Right kidney (tissue), 1 donor: ENCODE results near the gene MRS2.
"Not testable (repeated sequence)": the region's sequence is repeated elsewhere in the genome, so short reads cannot be mapped to it uniquely, and the experiment has no call there.

Experiments
- DNase-seq: peaks from one replicate; pipeline ENCODE4 v3.0.0-alpha.2; 2016

The MRS2 gene

DNA sequence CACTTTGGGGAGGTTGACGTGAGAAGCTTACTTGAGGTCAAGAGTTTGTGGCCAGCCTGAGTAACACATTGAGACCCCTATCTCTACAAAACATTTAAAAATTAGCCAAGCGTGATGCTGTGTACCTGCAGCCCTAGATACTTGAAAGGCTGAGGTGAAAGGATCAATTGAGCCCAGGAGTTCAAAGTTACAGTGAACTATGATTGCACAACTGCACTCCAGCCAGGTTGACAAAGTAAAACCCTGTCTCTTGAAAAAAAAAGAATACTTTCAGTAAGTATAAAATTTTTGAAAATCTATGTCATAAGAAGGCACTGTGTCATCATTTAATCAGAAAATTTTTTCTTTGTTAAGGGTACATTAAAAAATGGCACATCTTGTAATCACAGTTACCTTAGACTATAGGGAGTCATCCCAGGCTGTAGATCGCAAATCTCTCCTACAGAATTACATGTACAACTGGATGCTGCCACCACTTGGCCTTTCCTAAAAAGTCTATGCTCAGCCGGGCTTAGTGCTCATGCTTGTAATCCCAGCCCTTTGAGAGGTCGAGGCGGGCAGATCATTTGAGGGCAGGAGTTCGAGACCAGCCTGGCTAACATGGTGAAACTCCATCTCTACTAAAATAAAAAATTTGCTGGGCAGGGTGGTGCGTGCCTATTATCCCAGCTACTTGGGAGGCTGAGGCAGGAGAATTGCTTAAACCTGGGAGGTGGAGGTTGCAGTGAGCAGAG lies 17.0 kb upstream of the MRS2 start:
- no peak for DNase-seq

DNA sequence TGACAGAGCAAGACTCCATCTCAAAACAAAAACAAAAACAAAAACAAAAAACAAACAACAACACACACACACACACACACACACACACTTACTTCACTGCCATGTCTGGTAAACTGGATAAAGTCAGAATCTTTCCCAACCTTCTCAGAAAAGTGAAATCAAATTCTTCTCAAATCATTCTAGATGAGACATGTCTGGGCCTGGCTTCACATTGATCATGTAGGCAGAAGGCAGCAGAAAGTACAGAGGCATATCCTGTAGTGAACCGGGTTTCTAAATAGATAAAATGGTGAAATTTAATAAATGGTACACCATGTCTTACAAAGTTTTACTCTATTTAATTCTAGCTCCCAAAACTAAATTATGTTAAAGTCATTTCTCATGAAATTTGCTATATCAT lies 14.9 kb upstream of the MRS2 start:
- DNase-seq = no peak

DNA sequence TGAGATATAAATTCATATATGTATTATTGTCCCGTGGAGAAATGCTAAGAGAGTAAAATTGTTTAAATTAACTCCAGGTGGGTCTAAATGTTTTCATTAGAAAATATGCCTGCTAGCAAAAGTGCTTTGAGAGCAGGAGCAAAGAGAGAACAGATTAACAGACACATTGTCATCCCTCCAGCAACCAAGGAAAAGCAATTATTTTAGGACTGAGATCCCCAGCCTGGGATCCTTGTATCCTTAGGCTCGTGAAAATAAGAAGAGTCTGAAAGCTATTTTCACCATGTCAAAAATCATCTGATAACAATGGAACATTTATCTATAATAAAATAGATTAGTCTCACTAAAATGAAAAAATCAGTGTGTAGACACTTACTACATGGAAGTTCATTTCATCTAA lies 11.5 kb upstream of the MRS2 start:
- no peak for DNase-seq

DNA sequence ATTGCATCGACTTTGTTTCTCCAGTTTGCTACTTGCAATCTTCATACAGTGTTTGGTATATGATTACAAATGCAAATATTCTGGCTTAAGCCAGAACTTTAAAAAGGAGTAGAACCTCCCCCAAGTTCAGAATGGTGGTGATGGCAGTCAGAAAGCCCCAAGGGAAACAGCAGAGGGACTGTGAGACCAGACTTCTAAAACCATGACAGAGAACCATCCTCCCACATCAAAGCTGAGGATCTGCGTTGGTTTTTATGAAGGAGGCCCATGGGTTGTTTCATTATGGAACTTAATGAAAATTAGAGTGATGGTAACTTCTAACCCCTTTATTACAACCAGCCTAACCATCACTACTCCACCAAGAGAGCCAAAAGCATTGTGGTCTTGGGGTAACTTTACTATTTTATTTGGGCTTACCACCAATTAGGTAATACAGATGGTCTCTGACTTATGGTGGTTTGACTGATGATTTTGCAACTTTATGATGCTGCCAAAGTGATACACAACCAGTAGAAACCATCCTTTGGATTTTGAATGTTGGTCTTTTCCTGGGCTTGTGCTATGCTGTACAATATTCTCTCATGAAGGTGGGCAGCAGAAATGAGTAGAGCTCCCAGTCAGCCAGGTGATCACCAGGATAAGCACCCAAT lies 10.9 kb upstream of the MRS2 start:
- DNase-seq = no peak

DNA sequence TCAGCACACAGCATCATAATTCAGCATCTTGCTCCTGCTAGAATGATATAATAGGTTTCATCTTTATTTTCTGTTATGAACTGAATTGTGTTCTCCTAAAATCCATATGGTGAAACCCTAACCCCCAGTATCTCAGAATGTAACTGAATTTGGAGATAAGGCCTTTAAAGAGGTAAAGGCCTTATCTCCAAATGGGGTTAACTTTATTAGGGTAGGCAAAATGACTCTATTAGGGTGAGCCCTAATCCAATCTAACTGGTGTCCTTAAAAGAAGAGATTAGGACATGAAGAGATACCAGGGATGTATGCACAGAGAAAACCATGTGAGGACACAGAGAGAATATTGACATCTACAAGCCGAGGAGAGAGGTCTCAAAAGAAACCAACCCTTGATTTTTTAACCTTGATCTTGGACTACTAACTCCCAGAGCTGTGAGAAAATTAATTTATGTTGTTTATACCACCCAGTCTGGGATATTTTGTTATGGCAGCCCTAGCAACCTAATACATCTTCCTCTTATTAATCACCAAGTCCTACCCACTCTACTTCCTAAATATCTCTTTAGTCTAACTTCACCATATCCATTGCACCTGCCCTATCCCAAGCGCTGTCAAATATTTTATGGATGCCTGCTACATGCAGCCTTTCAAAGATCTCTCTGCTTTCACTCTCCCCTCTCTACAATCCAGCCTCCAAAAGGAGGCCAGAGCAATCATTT lies 8.5 kb upstream of the MRS2 start:
- DNase-seq = no peak

DNA sequence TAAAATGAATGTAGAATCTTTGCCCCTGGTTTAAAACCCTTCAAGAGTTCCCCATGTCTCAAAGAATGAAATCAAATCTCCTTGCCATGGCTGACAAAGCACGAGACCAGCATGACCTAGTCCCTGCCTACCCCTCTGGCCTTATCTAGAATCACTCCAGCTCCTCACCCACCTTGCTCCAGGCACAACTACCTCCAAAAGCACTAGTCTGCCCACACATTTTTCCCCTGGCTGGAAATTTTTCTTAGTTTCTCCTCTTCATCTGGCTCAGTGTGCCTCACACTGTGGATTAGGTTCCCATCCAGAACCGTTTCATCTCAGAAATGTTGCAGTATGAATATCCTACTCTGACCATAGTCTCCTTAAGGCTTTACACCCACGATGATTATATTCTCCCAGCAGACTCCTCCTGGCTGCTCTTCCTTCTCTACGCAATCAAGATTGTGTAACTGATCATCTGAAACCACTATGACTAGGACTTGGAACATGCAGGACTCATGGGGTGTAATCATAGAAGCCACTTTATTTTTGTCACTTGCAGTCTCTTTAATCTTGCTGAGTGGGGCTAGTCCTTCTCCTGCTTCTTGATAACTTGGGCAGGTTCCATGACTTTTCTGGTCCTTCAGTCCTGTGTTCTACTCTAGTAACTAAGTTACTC lies 7.8 kb upstream of the MRS2 start:
- DNase-seq = no peak

DNA sequence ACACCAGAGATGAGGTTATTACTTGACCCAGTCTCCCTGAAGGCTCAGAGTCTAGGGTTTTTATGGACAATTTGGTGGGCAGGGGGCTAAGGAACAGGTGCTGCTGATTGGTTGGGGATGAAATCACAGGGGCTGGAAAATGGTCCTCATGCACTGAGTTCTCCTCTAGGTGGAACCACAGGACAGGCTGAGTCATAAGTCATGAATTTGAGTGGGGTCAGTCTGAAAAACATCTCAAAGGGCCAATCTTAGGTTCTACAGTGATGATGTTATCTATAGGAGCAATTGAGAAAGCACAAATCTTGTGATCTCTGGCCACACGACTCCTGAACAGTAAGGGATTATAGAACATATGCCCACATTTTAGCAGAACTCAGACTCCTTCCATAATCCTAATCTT lies 5.9 kb upstream of the MRS2 start:
- no peak for DNase-seq

DNA sequence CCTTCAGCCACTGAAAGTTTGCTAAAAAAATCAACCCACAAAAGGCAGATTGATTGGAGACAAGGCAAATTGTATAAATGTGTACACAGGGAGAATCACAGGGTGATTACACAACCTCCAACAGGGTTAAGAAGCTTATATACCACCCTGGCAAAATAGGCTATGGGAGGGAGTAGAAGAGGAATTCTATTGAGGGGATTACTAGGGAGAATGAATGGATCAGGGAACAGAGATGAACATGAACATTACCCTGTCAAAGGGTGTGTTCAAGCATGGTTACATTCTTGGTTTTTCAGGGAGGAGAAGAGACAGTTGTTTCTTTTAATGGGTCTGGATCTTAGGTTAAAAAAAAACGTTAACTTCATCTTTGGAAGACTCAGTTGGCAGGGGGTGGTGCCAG lies 5.1 kb upstream of the MRS2 start:
- no peak for DNase-seq

DNA sequence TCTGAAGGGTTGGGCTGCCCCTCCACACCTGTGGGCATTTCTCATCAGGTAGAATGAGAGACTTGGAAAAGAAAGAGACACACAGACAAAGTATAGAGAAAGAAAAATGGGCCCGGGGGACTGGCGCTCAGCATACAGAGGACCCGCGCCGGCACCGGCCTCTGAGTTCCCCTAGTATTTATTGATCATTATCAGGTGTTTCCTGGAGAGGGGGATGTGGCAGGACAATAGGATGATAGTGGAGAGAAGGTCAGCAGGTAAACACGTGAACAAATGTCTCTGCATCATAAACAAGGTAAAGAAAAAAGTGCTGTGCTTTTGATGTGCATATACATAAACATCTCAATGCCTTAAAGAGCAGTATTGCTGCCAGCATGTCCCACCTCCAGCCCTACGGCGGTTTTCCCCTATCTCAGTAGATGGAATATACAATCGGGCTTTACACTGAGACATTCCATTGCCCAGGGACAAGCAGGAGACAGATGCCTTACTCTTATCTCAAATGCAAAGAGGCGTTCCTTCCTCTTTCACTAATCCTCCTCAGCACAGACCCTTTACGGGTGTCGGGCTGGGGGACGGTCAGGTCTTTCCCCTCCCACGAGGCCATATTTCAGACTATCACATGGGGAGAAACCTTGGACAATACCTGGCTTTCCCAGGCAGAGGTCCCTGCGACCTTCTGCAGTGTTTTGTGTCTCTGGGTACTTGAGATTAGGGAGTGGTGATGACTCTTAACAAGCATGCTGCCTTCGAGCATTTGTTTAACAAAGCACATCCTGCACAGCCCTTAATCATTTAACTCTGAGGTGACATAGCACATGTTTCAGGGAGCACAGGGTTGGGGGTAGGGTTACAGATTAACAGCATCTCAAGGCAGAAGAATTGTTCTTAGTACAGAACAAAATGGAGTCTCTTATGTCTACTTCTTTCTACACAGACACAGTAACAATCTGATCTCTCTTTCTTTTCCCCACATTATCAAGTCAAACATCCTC lies 2.4 kb upstream of the MRS2 start:
- not testable (repeated sequence) for DNase-seq

DNA sequence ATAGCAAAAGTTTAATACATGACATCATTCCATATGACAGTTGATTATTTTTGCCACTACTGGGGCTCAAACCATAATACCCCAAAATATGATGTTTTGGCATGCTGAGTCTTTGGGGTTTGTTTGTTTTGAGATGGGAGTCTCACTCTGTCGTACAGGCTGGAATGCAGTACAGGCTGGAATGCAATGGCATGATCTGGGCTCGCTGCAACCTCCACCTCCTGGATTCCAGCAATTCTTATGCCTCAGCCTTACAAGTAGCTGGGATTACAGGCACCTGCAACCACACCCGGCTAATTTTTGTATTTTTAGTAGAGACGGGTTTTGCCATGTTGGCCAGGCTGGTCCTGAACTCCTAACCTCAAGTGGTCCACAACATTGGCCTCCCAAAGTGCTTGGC lies 1.3 kb upstream of the MRS2 start:
- no peak for DNase-seq

DNA sequence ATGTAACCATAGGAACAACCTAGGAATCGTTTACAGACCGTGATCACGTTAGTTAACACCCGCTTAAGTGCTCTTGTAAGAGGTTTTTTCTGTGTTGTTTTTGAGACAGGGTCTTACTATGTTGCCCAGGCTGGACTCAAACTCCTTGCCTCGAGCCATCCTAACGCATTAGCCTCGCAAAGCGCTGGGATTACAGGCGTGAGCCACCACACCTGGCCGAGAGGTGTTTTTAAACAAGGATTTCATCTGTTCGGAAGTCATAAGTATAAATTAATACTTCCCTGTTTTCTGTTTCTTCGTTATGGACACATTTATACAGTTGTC lies 727 bp downstream of the MRS2 start:
- no peak for DNase-seq

DNA sequence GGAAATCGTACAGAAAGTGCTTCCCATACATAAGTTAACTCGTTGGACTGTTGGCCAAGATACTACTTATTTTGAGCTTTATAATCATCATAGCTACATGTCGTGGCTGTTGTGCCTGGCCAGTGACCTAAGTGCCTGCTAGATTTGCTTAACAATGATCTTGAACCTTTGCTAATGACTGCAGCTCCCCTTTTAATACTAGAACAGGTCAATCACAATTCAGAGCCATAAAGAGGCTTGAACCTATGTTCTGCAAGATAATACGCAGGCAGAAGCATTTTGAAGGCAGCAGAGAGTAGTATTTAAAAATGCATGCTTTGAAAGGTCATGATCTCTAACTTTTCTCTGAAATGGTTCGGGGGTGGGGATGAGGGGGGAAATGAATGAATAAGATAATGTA lies 2.5 kb downstream of the MRS2 start:
- no peak for DNase-seq

DNA sequence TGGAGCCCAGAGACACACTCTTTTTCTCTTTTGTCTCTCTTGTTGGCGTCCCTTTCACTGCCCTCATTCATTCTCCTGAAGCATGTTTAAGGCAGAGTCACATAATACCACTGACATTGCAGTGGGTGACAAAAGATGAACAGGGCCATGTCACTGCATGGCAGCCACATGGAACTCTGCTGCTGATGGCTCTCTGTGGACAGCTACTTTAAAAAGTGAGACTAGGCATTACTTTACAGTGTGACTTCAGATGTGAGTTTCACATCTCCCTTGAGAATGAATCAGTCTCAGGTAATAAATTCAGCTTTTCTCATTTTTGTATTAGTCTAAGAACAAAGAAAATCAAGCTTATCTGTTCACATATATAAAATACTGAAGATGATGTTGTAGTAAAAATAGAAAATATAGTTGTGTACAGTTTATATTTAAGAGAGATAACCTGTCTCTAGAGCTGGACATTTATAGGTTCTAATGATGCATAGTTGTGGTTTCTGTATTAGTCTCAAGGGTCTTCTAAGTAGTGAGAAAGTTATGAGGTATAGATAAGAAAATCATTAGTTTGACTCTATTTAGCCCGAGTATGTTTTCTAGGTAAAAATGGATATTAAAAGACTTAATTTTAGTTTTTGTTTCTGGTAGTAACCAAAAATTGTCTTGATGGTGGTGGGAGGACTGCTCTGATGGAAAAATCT lies 6.1 kb downstream of the MRS2 start:
- no peak for DNase-seq

DNA sequence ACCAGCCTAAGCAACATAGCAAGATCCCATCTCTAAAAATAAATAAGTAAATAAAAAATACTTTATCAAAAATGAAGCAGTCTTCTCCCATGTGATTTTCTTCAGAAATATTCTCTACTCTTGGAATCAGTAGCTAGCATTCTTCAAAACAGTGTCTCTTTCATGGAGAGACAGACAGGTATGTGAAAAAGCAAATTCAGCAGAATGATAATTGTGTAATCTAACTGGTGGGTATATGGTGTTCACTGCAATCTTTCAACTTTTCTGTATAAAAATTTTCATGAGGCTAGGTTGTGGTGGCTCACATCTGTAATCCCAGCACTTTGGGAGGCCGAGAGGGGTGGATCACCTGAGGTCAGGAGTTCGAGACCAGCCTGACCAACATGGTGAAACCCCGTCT lies 7.9 kb downstream of the MRS2 start:
- DNase-seq = no peak

DNA sequence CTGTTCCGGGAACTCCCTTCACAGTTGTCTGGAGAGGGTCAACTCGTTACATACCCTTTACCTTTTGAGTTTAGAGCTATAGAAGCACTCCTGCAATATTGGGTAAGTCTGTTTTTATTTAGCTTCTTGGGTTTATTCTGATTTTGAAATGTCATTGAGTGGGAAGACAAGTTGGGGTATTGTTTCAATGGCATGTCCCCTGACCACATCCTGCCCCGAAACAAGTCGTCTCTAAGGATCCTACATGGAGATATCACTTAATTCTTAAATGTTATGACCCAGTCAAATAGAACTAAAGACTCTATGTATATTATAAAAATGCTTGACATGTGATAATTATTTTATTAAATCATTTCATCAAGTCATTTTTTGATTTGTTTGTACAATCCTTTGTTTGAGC lies 9.6 kb downstream of the MRS2 start:
- no peak for DNase-seq

DNA sequence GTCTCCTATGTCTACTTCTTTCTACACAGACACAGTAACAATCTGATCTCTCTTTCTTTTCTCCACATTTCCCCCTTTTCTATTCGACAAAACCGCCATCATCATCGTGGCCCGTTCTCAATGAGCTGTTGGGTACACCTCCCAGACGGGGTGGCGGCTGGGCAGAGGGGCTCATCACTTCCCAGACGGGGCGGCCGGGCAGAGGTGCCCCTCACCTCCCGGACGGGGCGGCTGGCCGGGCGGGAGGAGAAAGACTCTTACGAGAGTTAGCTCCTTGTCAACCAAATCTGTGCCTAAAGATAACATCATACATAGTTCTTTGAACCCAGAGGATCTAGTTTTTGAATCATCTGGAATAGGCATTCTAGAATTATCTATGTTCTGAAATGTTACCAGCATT lies 11.8 kb downstream of the MRS2 start:
- DNase-seq = not testable (repeated sequence)

DNA sequence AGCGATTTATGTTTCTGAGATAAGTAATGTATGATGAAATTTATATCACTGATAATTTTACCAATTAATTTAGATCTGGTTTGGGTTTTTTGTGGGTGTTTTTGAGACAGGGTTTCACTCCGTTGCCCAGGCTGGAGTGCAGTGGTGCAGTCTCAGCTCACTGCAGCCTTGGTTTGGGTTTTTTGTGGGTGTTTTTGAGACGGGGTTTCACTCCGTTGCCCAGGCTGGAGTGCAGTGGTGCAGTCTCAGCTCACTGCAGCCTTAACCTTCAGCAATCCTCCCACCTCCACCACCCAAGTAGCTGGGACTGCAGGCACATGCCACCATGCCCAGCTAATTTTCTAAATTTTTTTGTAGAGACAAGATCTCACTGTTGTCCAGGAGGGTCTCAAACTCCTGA lies 13.0 kb downstream of the MRS2 start:
- no peak for DNase-seq

DNA sequence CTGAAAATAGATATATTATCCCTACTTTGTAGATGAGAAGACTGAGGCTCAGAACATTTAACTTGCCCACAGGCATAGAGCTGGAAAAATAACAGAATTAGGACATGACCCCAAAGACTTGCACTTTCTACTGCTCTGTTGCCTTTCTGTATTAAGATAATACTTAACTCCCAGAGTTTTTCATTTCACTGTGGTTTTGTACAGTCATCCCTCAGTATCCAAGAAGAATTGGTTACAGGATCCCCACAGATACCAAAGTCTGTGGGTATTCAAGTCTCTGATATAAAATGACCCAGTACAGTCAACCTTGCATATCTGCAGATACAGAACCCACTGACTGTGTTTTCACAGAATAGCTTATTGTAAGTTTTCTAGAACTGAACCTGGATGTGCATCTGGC lies 16.8 kb downstream of the MRS2 start:
- DNase-seq = no peak

DNA sequence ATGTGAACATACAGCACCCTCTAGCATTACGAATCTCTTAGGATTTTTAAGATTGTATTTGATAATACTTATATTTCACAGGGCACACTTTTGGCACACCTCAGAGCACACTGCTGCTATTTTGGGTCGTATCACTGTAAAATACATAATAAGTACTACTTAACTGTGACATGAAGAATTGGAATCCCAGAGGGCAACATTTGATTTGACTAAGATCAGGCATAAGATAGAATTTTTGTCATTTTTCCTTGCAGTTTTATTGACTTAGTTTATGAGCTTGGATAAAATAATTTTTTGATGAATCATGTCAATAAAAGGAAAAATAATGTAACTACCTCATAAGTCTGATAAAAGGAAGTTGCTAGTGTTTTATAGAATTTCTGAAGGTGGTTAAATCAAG lies 22.4 kb downstream of the MRS2 start:
- DNase-seq = no peak

DNA sequence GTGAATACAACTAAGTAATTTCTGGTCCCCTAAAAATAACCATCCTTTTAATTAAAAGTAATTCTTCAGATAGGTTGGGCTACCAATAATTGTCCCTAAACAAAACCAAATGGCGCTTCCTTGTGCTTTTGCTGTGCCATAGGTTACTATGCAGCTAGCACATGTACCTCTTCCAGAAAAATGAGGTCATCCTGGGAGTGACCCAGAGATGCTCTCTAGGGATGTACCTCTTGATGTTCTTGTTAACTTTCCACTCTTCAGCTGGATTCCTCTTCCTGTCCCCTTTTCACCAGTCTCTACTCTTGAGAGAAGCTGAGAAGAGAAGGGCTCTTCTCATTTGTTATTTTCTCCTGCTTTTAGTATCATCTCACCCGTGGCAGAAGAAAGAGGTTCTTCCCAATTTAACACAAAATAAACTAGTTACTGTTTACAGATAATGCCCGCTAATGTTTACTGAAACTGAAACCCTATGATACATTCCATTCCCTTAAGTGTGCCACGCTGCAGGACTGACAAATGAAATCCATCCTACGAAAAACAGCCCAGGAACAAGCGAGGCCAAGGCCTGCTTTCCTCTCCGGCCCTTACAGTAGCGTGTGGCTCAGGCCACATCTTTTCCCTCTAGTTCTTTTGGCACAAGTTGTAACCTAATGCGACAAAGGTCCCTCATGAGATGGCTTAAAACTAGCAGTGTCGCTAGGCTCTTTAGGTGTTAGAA lies 24.2 kb downstream of the MRS2 start:
- DNase-seq = no peak

DNA sequence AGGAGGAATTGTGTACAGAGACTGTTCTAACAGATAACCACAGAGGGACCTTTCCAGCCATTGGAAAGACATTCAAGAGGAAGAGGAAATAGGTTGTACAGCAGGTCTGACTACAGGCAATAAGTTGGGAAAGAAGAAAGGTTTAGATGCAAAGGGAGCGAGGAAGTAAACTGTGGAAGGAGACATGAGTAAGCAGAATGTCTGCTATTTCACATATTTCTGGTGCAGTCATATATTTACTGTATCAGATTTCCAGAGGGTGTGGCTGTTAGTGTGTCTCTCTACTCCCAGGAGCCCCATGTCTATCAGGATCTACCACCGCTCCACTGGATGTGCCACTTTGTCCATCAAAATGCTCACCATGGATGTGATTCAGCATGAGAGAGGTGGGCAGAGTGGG lies 25.9 kb downstream of the MRS2 start:
- no peak for DNase-seq
